SKM-1 treated with dmso at 0.1 percent for 144 hours (cell line): ENCODE measurements around the gene ANKRD33.

Experiments used
- DNase-seq: peaks from one replicate; lab custom pipeline; 2025; ENCODE audit not compliant: unreplicated experiment; lab: John Stamatoyannopoulos, UW

ANKRD33 gene

GRCh38 chr12:51917041-51917590 lies 29.2 kb downstream of the ANKRD33 start:
- DNase-seq: no peak

GRCh38 chr12:51917746-51918453 lies 30.0 kb downstream of the ANKRD33 start:
- no peak for DNase-seq

- no peak for DNase-seq
Observed at GRCh38 chr12:51920046-51920445, 32.1 kb downstream of the ANKRD33 start.

DNA sequence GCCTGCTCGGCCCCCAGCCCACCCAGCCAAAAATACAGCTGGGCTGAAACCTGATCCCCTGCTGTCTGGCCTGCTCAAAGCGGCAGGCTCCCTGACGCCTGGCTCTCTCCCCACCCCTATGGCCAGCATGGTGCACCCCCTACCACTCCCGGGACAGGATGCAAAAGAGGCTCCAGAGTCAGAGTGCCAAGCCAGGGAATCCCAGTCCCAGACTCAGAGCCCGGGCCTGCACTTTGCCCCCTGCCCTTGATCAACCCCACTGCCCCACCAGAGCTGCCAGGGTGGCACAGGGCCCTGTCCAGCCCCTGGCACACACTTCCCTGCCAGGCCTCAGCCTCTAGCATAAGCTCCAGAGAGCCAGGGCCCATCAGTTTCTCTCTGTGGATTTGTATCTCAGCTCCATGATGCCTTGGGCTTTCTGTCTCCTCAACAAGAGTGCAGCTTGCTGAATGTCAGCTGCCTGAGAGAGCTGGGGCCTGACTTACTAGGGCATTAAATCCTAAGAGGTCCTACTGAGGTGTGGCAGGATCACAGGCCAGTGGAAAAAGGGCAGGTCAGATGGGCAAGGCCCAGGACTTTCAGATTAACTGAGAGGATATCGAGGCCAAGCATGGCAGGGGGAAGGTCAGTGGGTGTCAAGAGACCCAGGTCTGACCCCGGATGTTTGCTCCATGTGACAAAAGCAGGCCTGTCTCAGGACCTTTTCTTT lies 33.3 kb downstream of the ANKRD33 start:
- no peak for DNase-seq

DNA sequence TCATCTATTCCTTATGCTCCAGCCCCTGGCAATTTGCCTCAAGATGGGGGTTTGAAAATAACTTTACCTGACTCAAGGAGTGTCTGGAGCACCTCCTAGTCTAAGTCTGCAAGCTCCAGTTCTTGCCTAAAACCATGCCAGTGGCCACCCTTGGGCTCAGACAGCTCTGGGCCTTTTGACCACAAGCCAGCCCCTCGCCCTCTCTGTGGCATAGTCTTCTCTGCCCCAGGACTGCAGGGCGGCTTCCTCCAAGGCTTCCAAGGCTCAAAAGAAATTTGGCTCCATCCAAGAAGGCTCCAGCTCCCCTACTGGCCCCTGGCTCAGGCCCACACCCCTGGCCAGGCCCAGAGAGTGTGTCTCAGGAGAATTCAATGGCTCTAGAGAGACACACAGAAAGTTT lies 34.2 kb downstream of the ANKRD33 start:
- no peak for DNase-seq

- DNase-seq: peak; percentile 49
Observed at GRCh38 chr12:51922762-51923505, 35.0 kb downstream of the ANKRD33 start.

DNA sequence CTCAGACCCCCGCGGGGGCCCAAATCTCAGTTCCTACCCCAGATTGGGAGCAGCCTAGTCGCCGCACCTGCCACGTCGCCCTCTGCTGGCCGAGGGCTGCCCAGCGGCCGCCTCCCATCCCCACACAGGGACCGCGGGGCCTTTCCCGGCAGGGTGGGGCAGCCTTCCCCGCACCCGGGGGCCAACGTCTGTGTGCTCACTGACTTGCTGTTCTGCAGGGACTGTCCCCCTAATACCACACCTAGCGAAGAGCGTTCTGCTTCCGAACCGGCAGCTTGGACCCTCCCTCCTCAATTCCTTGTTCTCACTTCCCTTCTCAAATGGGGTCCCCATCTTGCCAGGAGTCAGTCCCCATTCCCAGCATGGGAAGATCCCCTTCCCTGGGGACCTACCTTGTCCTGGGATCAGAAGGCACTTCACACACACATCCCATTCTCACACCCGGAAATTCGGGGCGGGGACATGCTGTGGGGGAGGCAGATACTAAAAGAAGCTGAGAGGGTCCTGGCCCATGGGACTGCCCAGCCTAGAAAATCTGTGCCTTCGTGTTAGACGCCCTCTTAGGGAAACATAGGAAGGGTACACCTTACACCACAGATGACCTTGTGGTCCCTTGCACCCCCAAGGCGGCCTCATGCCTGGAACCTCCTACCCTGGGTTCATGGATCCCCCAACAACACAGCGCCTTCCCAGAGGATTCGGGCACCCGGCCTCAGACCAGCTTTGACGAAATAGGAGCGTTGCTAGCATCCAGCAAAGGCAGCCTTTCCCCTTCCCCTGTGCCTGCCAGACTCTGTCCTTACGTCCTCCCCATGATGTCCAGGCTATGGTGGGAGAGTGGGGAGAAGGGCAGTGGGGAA lies 35.8 kb downstream of the ANKRD33 start:
- DNase-seq: no peak

- no peak for DNase-seq
Observed at GRCh38 chr12:51924551-51925319, 36.8 kb downstream of the ANKRD33 start.

GRCh38 chr12:51925346-51926063 lies 37.6 kb downstream of the ANKRD33 start:
- no peak for DNase-seq

- DNase-seq: no peak
Observed at GRCh38 chr12:51926064-51926632, 38.2 kb downstream of the ANKRD33 start.

GRCh38 chr12:51926718-51927117 lies 38.8 kb downstream of the ANKRD33 start:
- DNase-seq: no peak

DNA sequence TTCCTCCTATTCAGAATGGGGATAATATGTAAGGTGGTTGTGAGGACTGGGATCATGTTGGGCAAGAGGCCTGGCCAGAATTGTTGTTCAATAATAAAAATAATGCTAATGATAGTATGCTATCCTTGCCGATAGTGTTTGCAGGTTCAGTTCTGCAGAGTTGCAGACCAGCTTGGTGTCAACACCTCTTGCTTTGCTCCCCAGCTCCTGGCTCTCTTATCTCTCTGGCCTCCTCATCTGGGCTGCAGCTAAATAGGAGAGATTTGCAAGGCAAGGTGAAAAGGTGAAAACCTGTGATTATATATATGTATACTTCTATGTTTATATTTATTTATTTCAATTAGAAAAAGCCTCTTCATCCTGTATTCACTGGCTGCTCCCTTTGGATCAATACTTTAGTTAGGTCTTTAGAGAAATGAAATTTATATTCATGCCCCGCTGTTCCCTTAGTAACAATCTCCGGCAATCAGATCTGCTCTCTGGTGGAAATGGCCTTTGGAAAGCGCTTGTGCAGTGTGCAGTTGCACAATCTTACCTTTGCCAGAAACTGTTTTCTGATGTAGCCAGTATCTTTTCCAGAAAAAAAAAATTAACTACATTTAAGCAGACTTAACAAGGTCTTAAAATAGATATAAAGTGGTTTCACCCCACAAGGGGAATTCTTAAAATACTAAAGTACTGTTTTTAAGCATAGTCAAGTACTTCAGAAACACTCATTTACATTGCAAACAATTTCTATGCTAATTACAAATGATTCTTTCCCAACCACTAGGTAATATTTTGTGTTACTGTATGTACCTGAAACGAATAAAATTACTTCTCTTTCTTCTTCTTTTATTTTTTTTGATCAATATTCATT lies 44.5 kb downstream of the ANKRD33 start:
- DNase-seq: no peak

DNA sequence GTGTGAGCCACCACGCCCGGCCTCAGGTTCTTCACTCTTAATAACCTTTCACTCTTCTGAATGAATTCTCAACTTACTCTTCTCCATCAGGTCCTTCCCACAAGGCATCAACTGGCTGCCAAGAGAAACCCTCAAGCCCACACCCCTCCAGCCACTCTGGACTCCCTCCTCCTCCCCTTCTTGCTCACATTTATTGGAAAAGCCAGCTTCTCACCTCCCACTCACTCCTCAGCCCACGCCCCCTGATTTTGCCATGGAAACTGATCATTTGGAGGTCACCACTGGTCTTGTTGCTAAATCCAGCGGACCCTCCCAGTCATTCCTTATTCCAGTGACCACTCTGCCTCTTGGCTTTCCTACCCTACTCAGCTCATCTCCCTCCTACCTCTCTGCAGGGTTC lies 46.2 kb downstream of the ANKRD33 start:
- DNase-seq: no peak

GRCh38 chr12:51937926-51938325 lies 50.0 kb downstream of the ANKRD33 start:
- no peak for DNase-seq

- DNase-seq: no peak
Observed at GRCh38 chr12:51938726-51939125, 50.8 kb downstream of the ANKRD33 start.

GRCh38 chr12:51941011-51941581 lies 53.2 kb downstream of the ANKRD33 start:
- no peak for DNase-seq
